ENCODE results near the gene MARCHF4. TPM values are rescaled to one million over a fixed set of nuclear protein-coding genes. Genes with fewer than 3 reads are reported as not detected.

Gene MARCHF4
- total RNA-seq, 1 experiment from 2014 or later = 1.3 TPM

DNA sequence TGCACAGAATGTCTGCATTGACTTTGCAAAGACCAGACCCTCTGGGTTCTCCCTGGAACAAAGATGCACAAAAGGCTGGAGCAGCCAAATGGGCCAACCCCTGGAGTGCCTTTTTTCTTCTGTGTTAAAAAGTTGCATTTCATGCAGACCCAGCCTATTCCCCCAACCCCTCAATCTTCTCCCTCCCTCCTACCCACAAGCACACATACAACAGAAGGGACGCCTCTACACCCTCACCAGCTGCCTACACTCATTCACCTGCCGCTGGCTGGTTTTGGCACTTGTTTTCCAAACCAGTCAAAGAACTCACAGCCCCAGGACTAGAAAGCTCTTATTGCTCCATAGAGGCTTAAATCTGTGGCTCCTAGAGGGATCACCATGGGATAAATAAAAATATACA is 16.6 kb downstream of the MARCHF4 start:
- CTCF ChIA-PET = no interaction called here
- in situ Hi-C loops (cut with HindIII; ENCODE audit: low pct_unique_long_range_greater_than_20kb, low sequenced_read_pairs) = no loop called here
- BruUV-seq (replicated peaks) = no TSS peak
- Histone ChIP-seq H3K27ac (ENCODE audit: low read length) (no peak overlapping the region), H3K36me3 (ENCODE audit: control insufficient read depth, insufficient read depth, low read length) (no peaks in the 10 kb centered on the region), H3K4me1 (ENCODE audit: control insufficient read depth, insufficient read depth, low read length) (no peaks in the 10 kb centered on the region), H3K9me3 (ENCODE audit: control insufficient read depth, insufficient read depth, low read depth, low read length) (no peaks in the 10 kb centered on the region), H3K4me3 (ENCODE audit: low read depth in 2 of 2, low read length in 2 of 2) (no peak overlapping the region), H3K27me3 (ENCODE audit: control insufficient read depth, insufficient read depth, low read length) (no peaks in the 10 kb centered on the region; the same call in 1 of the 2 replicates)
- DNase-seq (ENCODE audit: low read depth, low spot score) (no peak), ATAC-seq (no peak)
- intact Hi-C loops (cut with micrococcal nuclease; ENCODE audit: unreplicated experiment) = no loop called here
- POLR2A ChIA-PET = no interaction called here
- TF ChIP-seq POLR2AphosphoS5 (IDR thresholded peaks at IDR 0.05; ENCODE audit: low read depth, low read length) = no peak
- no peak for TF ChIP-seq SIN3A (IDR thresholded peaks at IDR 0.05; ENCODE audit: borderline replicate concordance, insufficient read depth, low read depth, low read length)
- no peak for TF ChIP-seq CTCF (IDR thresholded peaks at IDR 0.05)
- TF ChIP-seq, protein P1, sequence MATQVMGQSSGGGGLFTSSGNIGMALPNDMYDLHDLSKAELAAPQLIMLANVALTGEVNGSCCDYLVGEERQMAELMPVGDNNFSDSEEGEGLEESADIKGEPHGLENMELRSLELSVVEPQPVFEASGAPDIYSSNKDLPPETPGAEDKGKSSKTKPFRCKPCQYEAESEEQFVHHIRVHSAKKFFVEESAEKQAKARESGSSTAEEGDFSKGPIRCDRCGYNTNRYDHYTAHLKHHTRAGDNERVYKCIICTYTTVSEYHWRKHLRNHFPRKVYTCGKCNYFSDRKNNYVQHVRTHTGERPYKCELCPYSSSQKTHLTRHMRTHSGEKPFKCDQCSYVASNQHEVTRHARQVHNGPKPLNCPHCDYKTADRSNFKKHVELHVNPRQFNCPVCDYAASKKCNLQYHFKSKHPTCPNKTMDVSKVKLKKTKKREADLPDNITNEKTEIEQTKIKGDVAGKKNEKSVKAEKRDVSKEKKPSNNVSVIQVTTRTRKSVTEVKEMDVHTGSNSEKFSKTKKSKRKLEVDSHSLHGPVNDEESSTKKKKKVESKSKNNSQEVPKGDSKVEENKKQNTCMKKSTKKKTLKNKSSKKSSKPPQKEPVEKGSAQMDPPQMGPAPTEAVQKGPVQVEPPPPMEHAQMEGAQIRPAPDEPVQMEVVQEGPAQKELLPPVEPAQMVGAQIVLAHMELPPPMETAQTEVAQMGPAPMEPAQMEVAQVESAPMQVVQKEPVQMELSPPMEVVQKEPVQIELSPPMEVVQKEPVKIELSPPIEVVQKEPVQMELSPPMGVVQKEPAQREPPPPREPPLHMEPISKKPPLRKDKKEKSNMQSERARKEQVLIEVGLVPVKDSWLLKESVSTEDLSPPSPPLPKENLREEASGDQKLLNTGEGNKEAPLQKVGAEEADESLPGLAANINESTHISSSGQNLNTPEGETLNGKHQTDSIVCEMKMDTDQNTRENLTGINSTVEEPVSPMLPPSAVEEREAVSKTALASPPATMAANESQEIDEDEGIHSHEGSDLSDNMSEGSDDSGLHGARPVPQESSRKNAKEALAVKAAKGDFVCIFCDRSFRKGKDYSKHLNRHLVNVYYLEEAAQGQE (IDR thresholded peaks at IDR 0.05; ENCODE audit: insufficient read depth in 1 of 2, low read depth in 2 of 2, low read length in 1 of 2) = no peak
- TF ChIP-seq TCF7L2 (IDR thresholded peaks at IDR 0.05; ENCODE audit: low read depth, low read length) = no peak

GRCh38 chr2:216354306-216354705 is 18.0 kb downstream of the MARCHF4 start:
- in situ Hi-C loops (cut with HindIII; ENCODE audit: low pct_unique_long_range_greater_than_20kb, low sequenced_read_pairs) (no loop called here), intact Hi-C loops (cut with micrococcal nuclease; ENCODE audit: unreplicated experiment) (no loop called here)
- ATAC-seq (no peak), DNase-seq (ENCODE audit: low read depth, low spot score) (no peak)
- Histone ChIP-seq H3K9me3 (ENCODE audit: control insufficient read depth, insufficient read depth, low read depth, low read length) (no peaks in the 10 kb centered on the region), H3K4me3 (ENCODE audit: low read depth in 2 of 2, low read length in 2 of 2) (no peak overlapping the region), H3K27me3 (ENCODE audit: control insufficient read depth, insufficient read depth, low read length) (no peaks in the 10 kb centered on the region; the same call in 1 of the 2 replicates), H3K4me1 (ENCODE audit: control insufficient read depth, insufficient read depth, low read length) (no peaks in the 10 kb centered on the region), H3K36me3 (ENCODE audit: control insufficient read depth, insufficient read depth, low read length) (no peaks in the 10 kb centered on the region), H3K27ac (ENCODE audit: low read length) (no peak overlapping the region)
- ChIA-PET POLR2A (no interaction called here), CTCF (no interaction called here)
- no TSS peak for BruUV-seq (replicated peaks)
- TF ChIP-seq SIN3A (IDR thresholded peaks at IDR 0.05; ENCODE audit: borderline replicate concordance, insufficient read depth, low read depth, low read length) (no peak), TCF7L2 (IDR thresholded peaks at IDR 0.05; ENCODE audit: low read depth, low read length) (no peak), POLR2AphosphoS5 (IDR thresholded peaks at IDR 0.05; ENCODE audit: low read depth, low read length) (no peak), CTCF (IDR thresholded peaks at IDR 0.05) (no peak)
- TF ChIP-seq, protein P1 (IDR thresholded peaks at IDR 0.05; ENCODE audit: insufficient read depth in 1 of 2, low read depth in 2 of 2, low read length in 1 of 2) = no peak
